GM20000 (cell line): ENCODE results near the gene OPN5.

ENCODE experiments used
- DNase-seq: peaks from one replicate; pipeline ENCODE4 v3.0.0; 2012; ENCODE audit warnings: low spot score
- TF ChIP-seq, protein P1 (sequence below): IDR thresholded peaks from 2 replicates; pipeline ENCODE4 v1.5.1; 2012; ENCODE audit warnings: mild to moderate bottlenecking, control low read depth; ENCODE audit errors: extremely low read depth, missing control alignments

The OPN5 gene, protein sequence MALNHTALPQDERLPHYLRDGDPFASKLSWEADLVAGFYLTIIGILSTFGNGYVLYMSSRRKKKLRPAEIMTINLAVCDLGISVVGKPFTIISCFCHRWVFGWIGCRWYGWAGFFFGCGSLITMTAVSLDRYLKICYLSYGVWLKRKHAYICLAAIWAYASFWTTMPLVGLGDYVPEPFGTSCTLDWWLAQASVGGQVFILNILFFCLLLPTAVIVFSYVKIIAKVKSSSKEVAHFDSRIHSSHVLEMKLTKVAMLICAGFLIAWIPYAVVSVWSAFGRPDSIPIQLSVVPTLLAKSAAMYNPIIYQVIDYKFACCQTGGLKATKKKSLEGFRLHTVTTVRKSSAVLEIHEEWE

DNA sequence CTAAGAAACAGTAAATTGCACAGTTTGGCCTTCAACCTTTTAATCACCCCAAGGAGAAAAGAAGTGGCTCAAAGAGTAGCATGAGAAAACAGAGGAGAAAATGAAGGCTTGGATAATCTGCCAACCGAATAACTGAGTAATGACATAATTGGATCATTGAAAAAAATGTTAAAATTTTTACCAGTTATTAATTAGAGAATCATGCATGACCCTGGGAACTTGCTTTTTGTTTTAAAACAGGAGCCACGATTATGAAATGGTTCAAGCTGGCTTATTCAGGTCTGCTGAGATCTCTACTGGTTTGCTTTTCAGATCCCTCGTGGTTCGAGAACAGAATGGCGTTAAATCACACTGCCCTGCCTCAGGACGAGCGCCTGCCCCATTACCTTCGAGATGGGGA lies at the start of gene OPN5:
Gene OPN5, plus strand, starts transcription at position 301 of the 400 bp plus-strand sequence. Its CDS starts 35 bp downstream, at position 336.
- DNase-seq = no peak
- TF ChIP-seq, protein P1, sequence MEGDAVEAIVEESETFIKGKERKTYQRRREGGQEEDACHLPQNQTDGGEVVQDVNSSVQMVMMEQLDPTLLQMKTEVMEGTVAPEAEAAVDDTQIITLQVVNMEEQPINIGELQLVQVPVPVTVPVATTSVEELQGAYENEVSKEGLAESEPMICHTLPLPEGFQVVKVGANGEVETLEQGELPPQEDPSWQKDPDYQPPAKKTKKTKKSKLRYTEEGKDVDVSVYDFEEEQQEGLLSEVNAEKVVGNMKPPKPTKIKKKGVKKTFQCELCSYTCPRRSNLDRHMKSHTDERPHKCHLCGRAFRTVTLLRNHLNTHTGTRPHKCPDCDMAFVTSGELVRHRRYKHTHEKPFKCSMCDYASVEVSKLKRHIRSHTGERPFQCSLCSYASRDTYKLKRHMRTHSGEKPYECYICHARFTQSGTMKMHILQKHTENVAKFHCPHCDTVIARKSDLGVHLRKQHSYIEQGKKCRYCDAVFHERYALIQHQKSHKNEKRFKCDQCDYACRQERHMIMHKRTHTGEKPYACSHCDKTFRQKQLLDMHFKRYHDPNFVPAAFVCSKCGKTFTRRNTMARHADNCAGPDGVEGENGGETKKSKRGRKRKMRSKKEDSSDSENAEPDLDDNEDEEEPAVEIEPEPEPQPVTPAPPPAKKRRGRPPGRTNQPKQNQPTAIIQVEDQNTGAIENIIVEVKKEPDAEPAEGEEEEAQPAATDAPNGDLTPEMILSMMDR = no peak

DNA sequence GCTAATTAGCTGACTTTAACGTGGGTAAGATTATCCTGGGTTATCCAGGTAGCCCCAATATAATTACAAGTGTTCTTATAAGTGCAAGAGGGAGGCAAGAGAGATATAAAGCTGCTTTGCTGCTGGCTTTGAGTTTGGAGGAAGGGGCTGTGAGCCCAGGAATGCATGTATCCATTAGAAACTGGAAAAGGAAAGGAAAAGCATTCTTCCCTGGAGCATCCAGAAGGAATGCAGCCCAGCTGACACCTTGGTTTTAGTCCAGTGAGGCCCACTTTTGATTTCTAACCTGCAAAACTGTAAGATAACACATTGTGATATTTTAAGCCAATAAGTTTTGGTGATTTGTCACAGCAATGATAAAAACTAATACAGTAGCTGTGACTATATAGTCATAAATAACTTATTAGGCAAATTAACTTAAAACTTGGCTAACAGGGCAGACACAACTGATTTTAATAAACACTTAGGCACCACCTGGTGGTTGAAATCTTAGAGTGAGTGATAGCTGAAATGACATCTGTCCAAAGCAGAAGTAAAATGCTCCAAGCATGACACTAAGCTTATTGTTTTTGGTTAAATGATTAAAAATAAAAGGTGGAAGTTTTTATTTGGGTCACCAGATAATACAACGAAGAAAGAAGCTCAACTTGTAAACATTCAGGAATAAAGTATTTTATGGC lies 47.8 kb upstream of the OPN5 start:
- DNase-seq = peak; percentile 23
- TF ChIP-seq, protein P1 = peak; percentile 16

DNA sequence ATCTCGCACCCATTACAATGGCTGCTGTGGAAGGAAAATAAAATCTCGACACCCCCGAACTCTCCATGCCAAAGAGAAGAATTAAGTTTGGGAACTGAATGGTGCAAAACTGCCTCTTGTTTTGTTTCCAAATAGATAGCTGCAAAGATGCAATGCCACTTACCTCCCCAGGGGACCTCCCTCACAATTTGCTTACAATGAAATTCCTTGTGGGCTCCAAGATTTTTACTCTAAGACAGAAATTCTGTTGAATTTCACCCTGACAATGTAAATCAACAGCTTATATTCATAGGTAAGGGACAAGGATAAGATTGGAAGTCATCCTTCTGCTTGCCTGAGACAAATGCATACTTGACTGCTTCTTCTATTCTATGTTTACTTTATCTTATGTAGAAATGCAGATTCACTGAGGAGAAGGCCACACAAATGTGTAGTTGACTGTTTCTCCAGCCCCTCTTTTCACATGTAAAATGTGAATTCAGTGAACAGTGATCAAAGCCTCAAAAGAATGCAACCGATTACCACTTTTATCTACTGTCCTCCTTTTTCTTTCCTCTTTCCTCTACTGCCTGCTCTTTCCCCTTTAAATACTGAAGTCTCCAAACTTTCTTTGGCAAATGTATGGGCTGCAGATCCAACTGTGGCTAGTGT lies 46.9 kb upstream of the OPN5 start:
- DNase-seq = no peak

DNA sequence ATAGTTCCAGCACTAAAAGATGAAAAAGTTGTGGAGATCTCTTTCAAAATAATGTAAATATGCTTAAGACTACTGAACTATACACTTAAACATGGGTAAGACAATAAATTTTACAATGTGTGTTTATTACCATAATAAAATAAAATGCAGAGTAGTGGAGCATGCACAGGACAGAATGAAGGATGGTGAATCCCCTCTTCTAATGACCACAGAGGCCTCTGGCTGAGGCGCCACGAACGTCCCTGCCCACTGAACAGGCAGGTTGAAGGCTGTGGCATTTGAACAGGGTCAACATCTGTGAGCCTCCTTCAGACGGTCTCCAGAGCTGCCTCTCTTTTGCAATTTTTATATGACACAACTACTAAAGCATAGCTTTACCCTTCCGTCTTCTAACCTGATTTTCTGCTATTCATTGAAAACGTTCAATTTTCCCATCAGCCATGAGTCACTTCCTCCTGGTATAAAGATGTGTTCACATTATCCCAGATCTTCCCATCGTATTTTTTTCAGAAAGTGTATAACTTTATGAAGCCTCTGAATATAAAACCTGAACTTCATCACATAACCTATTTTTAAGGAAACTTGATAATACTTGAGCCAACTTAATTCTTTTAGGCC lies 45.6 kb upstream of the OPN5 start:
- DNase-seq = no peak
- TF ChIP-seq, protein P1 = no peak

More for the DNA sequence above, 46.9 kb upstream of the OPN5 start:
- TF ChIP-seq, protein P1 = no peak

DNA sequence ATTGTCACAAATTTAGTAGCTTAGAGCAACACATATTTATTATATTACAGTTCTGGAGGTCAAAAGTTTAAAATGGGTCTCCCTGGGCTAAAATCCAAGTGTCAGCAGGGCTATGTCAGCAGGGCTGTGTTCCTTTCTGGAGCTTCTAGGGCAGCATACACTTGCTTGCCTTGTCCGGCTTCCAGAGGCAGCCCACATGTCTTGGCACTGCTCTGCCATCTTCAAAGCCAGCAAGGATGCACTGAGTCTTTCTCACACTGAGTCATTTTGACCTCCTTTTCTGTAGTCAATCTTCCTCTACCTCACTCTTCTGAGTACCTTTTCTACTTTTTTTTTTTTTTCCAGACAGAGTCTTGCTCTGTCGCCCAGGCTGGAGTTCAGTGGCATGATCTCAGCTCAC lies 44.4 kb upstream of the OPN5 start:
- TF ChIP-seq, protein P1 = no peak
- no peak for DNase-seq

DNA sequence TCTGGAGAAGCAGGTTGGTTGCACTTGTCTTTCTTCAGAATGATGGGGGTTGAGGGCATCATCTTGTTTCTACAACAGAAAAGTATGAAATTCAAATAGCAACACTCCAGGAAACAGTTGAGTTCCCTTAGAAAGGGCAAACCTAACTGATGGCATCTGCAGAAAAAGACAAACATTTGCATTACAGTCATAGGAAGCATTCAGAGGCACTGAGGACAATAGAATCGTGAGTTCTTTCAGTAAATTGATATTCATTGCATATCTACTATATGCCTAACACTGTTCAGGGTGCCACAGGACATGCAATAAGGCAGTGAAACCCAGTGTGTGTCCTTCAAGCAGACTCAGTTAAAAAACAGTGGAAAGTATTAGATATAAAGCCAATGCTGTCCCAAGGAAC lies 41.1 kb upstream of the OPN5 start:
- DNase-seq = no peak
- TF ChIP-seq, protein P1 = no peak

DNA sequence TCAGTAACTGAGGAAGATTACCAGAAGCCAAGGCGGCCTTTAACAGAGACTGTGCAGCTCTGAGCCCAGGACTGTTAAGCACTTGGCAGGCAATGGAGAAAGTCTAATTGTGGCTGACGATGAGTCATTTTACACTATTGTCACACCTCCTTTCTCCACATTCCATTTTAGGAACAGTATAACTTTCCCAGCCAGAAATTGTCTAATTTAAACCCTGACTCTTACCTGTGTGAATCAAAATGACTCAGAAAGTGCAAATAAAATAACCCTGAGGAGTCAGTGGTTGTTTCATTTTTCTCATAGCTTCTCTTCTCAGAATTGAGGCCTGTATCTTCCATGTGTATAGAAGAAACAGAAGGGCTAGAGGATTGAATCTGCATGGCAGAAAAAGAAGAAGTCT lies 40.0 kb upstream of the OPN5 start:
- TF ChIP-seq, protein P1 = no peak
- peak; percentile 14 for DNase-seq
